HepG2 (cell line): ENCODE measurements around the gene ATP2C2. TPM values are rescaled to one million over a fixed set of nuclear protein-coding genes. Genes with fewer than 3 reads are reported as not detected.

Source experiments
- AGO2 ChIP-seq: fragments of 200-400 bp; formaldehyde crosslinking; optimal IDR thresholded peaks from 2 replicates; pipeline ENCODE3; 2017; ENCODE audit warnings: mild to moderate bottlenecking, low read depth, low read length, moderate library complexity
- BATF2 ChIP-seq: sonication (generic); formaldehyde crosslinking; IDR thresholded peaks from 2 replicates; pipeline ENCODE4 v1.8.0; 2022; ENCODE audit warnings: mild to moderate bottlenecking, missing genetic modification reagents, moderate library complexity
- FOXJ3 ChIP-seq: sonication (generic); formaldehyde crosslinking; IDR thresholded peaks from 2 replicates; pipeline ENCODE4 v1.4.0; 2020; ENCODE audit warnings: missing genetic modification reagents, mild to moderate bottlenecking, borderline replicate concordance
- HES4 ChIP-seq: sonication (generic); formaldehyde crosslinking; IDR thresholded peaks from 2 replicates; pipeline ENCODE4 v1.9.0; 2021; ENCODE audit warnings: mild to moderate bottlenecking, missing genetic modification reagents, borderline replicate concordance
- HNF4A ChIP-seq: sonication (generic); formaldehyde crosslinking; IDR thresholded peaks from 2 replicates; pipeline ENCODE4 v1.4.0; 2020; ENCODE audit warnings: missing genetic modification reagents
- HNF4G ChIP-seq, 2 experiments: sonication (generic) in 1 of 2; formaldehyde crosslinking in 1 of 2; IDR thresholded peaks; 2 replicates each; pipeline versions ENCODE4 v1.4.0 to v1.6.1; 2011 to 2020; ENCODE audit warnings: borderline replicate concordance in 2 of 2, low read depth in 2 of 2, mild to moderate bottlenecking in 2 of 2, low read length in 1 of 2, missing genetic modification reagents in 1 of 2, moderate library complexity in 1 of 2
- IKZF4 ChIP-seq: sonication (generic); formaldehyde crosslinking; IDR thresholded peaks from 2 replicates; pipeline ENCODE4 v1.5.1; 2020; ENCODE audit warnings: borderline replicate concordance, mild to moderate bottlenecking, low read depth, missing genetic modification reagents; ENCODE audit errors: not compliant biosample characterization
- NCOA2 ChIP-seq: sonication (generic); formaldehyde crosslinking; IDR thresholded peaks from 2 replicates; pipeline ENCODE4 v1.8.0; 2022; ENCODE audit warnings: inconsistent platforms
- NFIB ChIP-seq: sonication (generic); formaldehyde crosslinking; IDR thresholded peaks from 2 replicates; pipeline ENCODE4 v1.9.0; 2021; ENCODE audit warnings: missing genetic modification reagents, mild to moderate bottlenecking, borderline replicate concordance
- PLSCR1 ChIP-seq: sonication (generic); formaldehyde crosslinking; IDR thresholded peaks from 2 replicates; pipeline ENCODE4 v1.5.0; 2020; ENCODE audit warnings: missing genetic modification reagents, mild to moderate bottlenecking, borderline replicate concordance
- RXRB ChIP-seq: IDR thresholded peaks from 2 replicates; pipeline ENCODE4 v1.6.1; 2016; ENCODE audit warnings: borderline replicate concordance, missing genetic modification reagents, missing compliant biosample characterization
- SCMH1 ChIP-seq: sonication (generic); formaldehyde crosslinking; IDR thresholded peaks from 2 replicates; pipeline ENCODE4 v1.9.0; 2021; ENCODE audit warnings: missing genetic modification reagents, mild to moderate bottlenecking, borderline replicate concordance
- SOX13 ChIP-seq, 3 experiments: fragments of 450-650 bp in 1 of 3; sonication (generic) in 1 of 3; formaldehyde crosslinking in 1 of 3; IDR thresholded peaks in 2 of 3; conservative IDR thresholded peaks in 1 of 3; 2 replicates each; pipeline versions ENCODE4 v1.5.0 to v1.6.1; 2016 to 2020; ENCODE audit warnings: antibody characterized with exemption in 1 of 3, mild to moderate bottlenecking in 1 of 3, missing compliant biosample characterization in 1 of 3, missing genetic modification reagents in 1 of 3, moderate library complexity in 1 of 3
- STAG1 ChIP-seq: sonication (generic); formaldehyde crosslinking; IDR thresholded peaks from 2 replicates; pipeline ENCODE4 v1.4.0; 2020; ENCODE audit warnings: missing genetic modification reagents
- ZNF317 ChIP-seq: sonication (generic); formaldehyde crosslinking; IDR thresholded peaks from 2 replicates; pipeline ENCODE4 v1.5.0; 2020; ENCODE audit warnings: mild to moderate bottlenecking, missing genetic modification reagents
- ZNF747 ChIP-seq: sonication (generic); formaldehyde crosslinking; IDR thresholded peaks from 2 replicates; pipeline ENCODE4 v1.8.1; 2023; ENCODE audit warnings: missing genetic modification reagents, mild to moderate bottlenecking, borderline replicate concordance
- polyA plus RNA-seq, 8 experiments: library from polyadenylated mRNA; depleted of rRNA in 3 of 8; stranded (reverse) in 7 of 8; unstranded in 1 of 8; fragments of >200 nt; fragmentation: Illumina TruSeq in 4 of 8; extraction: Trizol in 4 of 8; gene quantifications; 2 replicates each; pipeline versions ENCODE4 v1.2.1 to v1.2.3, GENCODE V29; 2011 to 2016; ENCODE audit warnings: low read depth in 4 of 8, missing spikeins in 1 of 8, mixed read lengths in 1 of 8; ENCODE audit not compliant: insufficient read depth in 1 of 8
- total RNA-seq, 5 experiments: library from RNA; depleted of rRNA; stranded (reverse); fragments of >200 nt; fragmentation: Illumina TruSeq; extraction: Trizol; gene quantifications; 2 replicates each; pipeline ENCODE4 v1.2.3, GENCODE V29; 2016; ENCODE audit warnings: low read depth in 1 of 5
- TF ChIP-seq, protein P1 (sequence below): IDR thresholded peaks from 2 replicates; pipeline ENCODE4 v1.6.1; 2016
- TF ChIP-seq, protein P2 (sequence below): sonication (generic); IDR thresholded peaks from 2 replicates; pipeline ENCODE4 v1.6.1; 2016; ENCODE audit warnings: low read depth, borderline replicate concordance

The ATP2C2 gene
- total and polyA plus RNA-seq, 2 of the 13 experiments (the other 11 are each of a cell fraction or from before 2014, with no cell fraction given), result 0.07 TPM; not detected in 1

GRCh38 chr16:84475643-84476240 lies 107.4 kb downstream of the ATP2C2 start (continued):
- peak; percentile 41; the same call in 1 of the 2 replicates for TF ChIP-seq SOX13 (IDR thresholded peaks at IDR 0.05)
- TF ChIP-seq SOX13 (CRISPR knock-in tag; conservative IDR thresholded peaks at IDR 0.05 in 1 of 2, IDR thresholded peaks at IDR 0.05 in 1 of 2), result peak in 1 of 2 experiments; percentile 87; a peak in 2 of 4 replicates
- no peak for TF ChIP-seq SCMH1 (CRISPR knock-in tag)
- peak; percentile 63 for TF ChIP-seq HNF4A (CRISPR knock-in tag)
- TF ChIP-seq RXRB, result no peak
- peak; percentile 31; the same call in 1 of the 2 replicates for TF ChIP-seq FOXJ3 (CRISPR knock-in tag)
- no peak for TF ChIP-seq PLSCR1 (CRISPR knock-in tag)
- TF ChIP-seq, protein P1, sequence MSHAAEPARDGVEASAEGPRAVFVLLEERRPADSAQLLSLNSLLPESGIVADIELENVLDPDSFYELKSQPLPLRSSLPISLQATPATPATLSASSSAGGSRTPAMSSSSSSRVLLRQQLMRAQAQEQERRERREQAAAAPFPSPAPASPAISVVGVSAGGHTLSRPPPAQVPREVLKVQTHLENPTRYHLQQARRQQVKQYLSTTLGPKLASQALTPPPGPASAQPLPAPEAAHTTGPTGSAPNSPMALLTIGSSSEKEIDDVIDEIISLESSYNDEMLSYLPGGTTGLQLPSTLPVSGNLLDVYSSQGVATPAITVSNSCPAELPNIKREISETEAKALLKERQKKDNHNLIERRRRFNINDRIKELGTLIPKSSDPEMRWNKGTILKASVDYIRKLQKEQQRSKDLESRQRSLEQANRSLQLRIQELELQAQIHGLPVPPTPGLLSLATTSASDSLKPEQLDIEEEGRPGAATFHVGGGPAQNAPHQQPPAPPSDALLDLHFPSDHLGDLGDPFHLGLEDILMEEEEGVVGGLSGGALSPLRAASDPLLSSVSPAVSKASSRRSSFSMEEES, result peak; percentile 48; the same call in 1 of the 2 replicates
- TF ChIP-seq ZNF747 (CRISPR knock-in tag), result no peak
- no peak for TF ChIP-seq HES4 (CRISPR knock-in tag)
- no peak for TF ChIP-seq AGO2
- TF ChIP-seq HNF4G (IDR thresholded peaks at IDR 0.05; ENCODE audit: borderline replicate concordance, low read depth, low read length), result peak; percentile 18; the same call in 1 of the 2 replicates
- no peak for TF ChIP-seq HNF4G (CRISPR knock-in tag; IDR thresholded peaks at IDR 0.05; ENCODE audit: borderline replicate concordance, low read depth)
- no peak for TF ChIP-seq BATF2 (CRISPR knock-in tag)
- peak; percentile 23; the same call in 1 of the 2 replicates for TF ChIP-seq STAG1
- peak; percentile 15; the same call in 1 of the 2 replicates for TF ChIP-seq NCOA2 (CRISPR knock-in tag)
- no peak for TF ChIP-seq NFIB (CRISPR knock-in tag)
- no peak for TF ChIP-seq ZNF317 (CRISPR knock-in tag)
- TF ChIP-seq, protein P2, sequence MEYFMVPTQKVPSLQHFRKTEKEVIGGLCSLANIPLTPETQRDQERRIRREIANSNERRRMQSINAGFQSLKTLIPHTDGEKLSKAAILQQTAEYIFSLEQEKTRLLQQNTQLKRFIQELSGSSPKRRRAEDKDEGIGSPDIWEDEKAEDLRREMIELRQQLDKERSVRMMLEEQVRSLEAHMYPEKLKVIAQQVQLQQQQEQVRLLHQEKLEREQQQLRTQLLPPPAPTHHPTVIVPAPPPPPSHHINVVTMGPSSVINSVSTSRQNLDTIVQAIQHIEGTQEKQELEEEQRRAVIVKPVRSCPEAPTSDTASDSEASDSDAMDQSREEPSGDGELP, result peak; percentile 31; the same call in 1 of the 2 replicates
- TF ChIP-seq IKZF4 (CRISPR knock-in tag), result no peak
